GM12878 (cell line): ENCODE results near the gene FXYD4. TPM values are rescaled to one million over a fixed set of nuclear protein-coding genes. Genes with fewer than 3 reads are reported as not detected.

Experiments used
- EGR1 ChIP-seq, 2 experiments: IDR thresholded peaks; 1 replicate in 1 of 2; 2 replicates in 1 of 2; pipeline ENCODE4 v1.6.1; 2011 to 2012; ENCODE audit warnings: low read depth in 2 of 2, low read length in 2 of 2, borderline replicate concordance in 1 of 2, mild to moderate bottlenecking in 1 of 2, moderate library complexity in 1 of 2
- EZH2 ChIP-seq: IDR thresholded peaks from 2 replicates; pipeline ENCODE4 v1.6.1; 2012; ENCODE audit warnings: low read depth, mild to moderate bottlenecking, control low read depth, inconsistent platforms, low read length, borderline replicate concordance; ENCODE audit not compliant: control insufficient read depth
- GATAD2B ChIP-seq: fragments of 450-650 bp; conservative IDR thresholded peaks from 2 replicates; pipeline ENCODE4 v1.6.1; 2017; ENCODE audit warnings: low read depth, mild to moderate bottlenecking, moderate library complexity
- HCFC1 ChIP-seq: fragments of 150-350 bp; IDR thresholded peaks from 2 replicates; pipeline ENCODE4 v1.6.1; 2014; ENCODE audit warnings: low read length
- HDAC2 ChIP-seq: fragments of 200-600 bp; sonication (generic); IDR thresholded peaks from 2 replicates; pipeline ENCODE4 v1.6.1; 2017
- HDAC6 ChIP-seq: fragments of 200-600 bp; sonication (generic); IDR thresholded peaks from one replicate; pipeline ENCODE4 v1.8.0; 2017; ENCODE audit warnings: antibody characterized with exemption; ENCODE audit not compliant: unreplicated experiment
- LARP7 ChIP-seq: fragments of 450-650 bp; IDR thresholded peaks from 2 replicates; pipeline ENCODE4 v1.6.1; 2017; ENCODE audit warnings: mild to moderate bottlenecking
- MYB ChIP-seq: fragments of 150-350 bp; IDR thresholded peaks from 2 replicates; pipeline ENCODE4 v1.6.1; 2014; ENCODE audit warnings: mild to moderate bottlenecking, low read depth, low read length, borderline replicate concordance
- NR2F1 ChIP-seq: fragments of 450-650 bp; conservative IDR thresholded peaks from 2 replicates; pipeline ENCODE4 v1.6.1; 2017; ENCODE audit warnings: mild to moderate bottlenecking
- SIX5 ChIP-seq: IDR thresholded peaks from 2 replicates; pipeline ENCODE4 v1.6.1; 2011; ENCODE audit warnings: mild to moderate bottlenecking, low read depth, low read length, moderate library complexity; ENCODE audit not compliant: severe bottlenecking
- SRF ChIP-seq, 2 experiments: IDR thresholded peaks; 2 replicates each; pipeline ENCODE4 v1.6.1; 2011; ENCODE audit warnings: low read depth in 2 of 2, low read length in 2 of 2, mild to moderate bottlenecking in 1 of 2, moderate library complexity in 1 of 2
- STAT1 ChIP-seq: fragments of 450-650 bp; conservative IDR thresholded peaks from 2 replicates; pipeline ENCODE4 v1.6.1; 2014; ENCODE audit warnings: antibody characterized with exemption, mild to moderate bottlenecking
- YY1 ChIP-seq: IDR thresholded peaks from 2 replicates; pipeline ENCODE4 v1.6.1; 2011; ENCODE audit warnings: low read depth, mild to moderate bottlenecking, low read length
- polyA plus RNA-seq, 11 experiments: library from polyadenylated mRNA; depleted of rRNA in 4 of 11; unstranded in 6 of 11; stranded (reverse) in 5 of 11; fragments of >200 nt; fragmentation: Nextera tagmentation in 4 of 11; fragmentation: Illumina TruSeq in 1 of 11; extraction: Ambion mirVana in 4 of 11; extraction: Trizol in 1 of 11; gene quantifications; 1 replicate in 1 of 11; 2 replicates in 10 of 11; pipeline versions ENCODE4 v1.2.1 to v1.2.3, GENCODE V29; 2011 to 2016; ENCODE audit warnings: inconsistent platforms in 2 of 11, missing spikeins in 2 of 11, low read depth in 1 of 11
- total RNA-seq, 4 experiments: library from RNA; depleted of rRNA in 3 of 4; stranded (reverse); fragments of >200 nt in 3 of 4; fragmentation: Illumina TruSeq in 1 of 4; extraction: Trizol in 1 of 4; gene quantifications; 2 replicates each; pipeline versions ENCODE4 v1.2.1 to v1.2.3, GENCODE V29; 2013 to 2021
- TF ChIP-seq, protein P1 (sequence below): IDR thresholded peaks from 2 replicates; pipeline ENCODE4 v1.6.1; 2012; ENCODE audit warnings: mild to moderate bottlenecking, low read depth, low read length
- TF ChIP-seq, protein P2 (sequence below): IDR thresholded peaks from 2 replicates; pipeline ENCODE4 v1.6.1; 2012; ENCODE audit warnings: low read depth, low read length, improper control_type of control experiment
- TF ChIP-seq, protein P3 (sequence below): IDR thresholded peaks from 2 replicates; pipeline ENCODE4 v1.6.1; 2011; ENCODE audit warnings: borderline replicate concordance, low read depth, mild to moderate bottlenecking, moderate library complexity, mixed read lengths, low read length; ENCODE audit not compliant: insufficient read depth; ENCODE audit errors: extremely low read length
- TF ChIP-seq, protein P4 (sequence below): fragments of 450-650 bp; IDR thresholded peaks from 2 replicates; pipeline ENCODE4 v1.6.1; 2016; ENCODE audit warnings: mild to moderate bottlenecking
- TF ChIP-seq, protein P5 (sequence below): fragments of 450-650 bp; formaldehyde crosslinking; IDR thresholded peaks from 2 replicates; pipeline ENCODE4 v1.5.0; 2022; ENCODE audit warnings: mild to moderate bottlenecking, missing genetic modification characterization
- TF ChIP-seq, protein P6 (sequence below): IDR thresholded peaks from 2 replicates; pipeline ENCODE4 v1.6.1; 2011; ENCODE audit warnings: low read depth, low read length, improper control_type of control experiment, borderline replicate concordance

Gene FXYD4
- total and polyA plus RNA-seq, 10 of the 15 experiments (the other 5 are each of a cell fraction or from before 2014, with no cell fraction given) = not detected

DNA sequence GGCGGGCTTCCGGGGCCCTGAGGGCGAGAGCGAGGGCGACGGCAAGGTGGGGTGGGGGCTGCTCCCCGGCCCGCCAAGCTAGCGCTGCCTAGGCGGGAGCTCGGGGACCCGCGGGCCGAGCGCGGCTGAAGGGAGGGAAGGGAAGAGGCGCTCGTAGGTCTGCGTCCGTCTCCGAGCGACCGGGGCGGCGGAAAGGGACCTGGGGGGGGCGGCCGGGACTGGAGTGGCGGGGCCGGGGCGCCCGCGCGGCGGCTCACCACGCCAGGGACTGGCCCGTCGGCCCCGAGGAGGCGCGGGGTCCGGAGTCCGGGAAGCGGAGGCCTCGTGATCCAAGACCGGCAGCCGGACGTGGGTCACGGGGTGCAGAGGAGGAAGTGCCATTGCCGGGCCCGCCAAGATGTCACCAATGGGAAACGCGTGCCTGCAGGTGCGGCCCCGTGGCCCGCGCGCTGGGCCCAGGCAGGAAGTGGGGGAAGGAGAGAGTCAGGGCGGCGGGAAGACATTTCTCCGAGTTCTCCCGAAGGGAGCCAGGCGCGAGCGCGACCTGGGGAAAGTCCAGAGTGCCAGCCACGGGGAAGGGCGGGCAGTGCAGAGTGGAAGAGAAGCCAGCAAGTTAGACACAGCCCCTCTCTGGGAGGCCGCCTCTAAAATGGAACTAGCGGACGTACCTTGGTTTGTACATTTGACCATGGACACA lies 25.6 kb downstream of the FXYD4 start (continued):
- TF ChIP-seq, protein P1, sequence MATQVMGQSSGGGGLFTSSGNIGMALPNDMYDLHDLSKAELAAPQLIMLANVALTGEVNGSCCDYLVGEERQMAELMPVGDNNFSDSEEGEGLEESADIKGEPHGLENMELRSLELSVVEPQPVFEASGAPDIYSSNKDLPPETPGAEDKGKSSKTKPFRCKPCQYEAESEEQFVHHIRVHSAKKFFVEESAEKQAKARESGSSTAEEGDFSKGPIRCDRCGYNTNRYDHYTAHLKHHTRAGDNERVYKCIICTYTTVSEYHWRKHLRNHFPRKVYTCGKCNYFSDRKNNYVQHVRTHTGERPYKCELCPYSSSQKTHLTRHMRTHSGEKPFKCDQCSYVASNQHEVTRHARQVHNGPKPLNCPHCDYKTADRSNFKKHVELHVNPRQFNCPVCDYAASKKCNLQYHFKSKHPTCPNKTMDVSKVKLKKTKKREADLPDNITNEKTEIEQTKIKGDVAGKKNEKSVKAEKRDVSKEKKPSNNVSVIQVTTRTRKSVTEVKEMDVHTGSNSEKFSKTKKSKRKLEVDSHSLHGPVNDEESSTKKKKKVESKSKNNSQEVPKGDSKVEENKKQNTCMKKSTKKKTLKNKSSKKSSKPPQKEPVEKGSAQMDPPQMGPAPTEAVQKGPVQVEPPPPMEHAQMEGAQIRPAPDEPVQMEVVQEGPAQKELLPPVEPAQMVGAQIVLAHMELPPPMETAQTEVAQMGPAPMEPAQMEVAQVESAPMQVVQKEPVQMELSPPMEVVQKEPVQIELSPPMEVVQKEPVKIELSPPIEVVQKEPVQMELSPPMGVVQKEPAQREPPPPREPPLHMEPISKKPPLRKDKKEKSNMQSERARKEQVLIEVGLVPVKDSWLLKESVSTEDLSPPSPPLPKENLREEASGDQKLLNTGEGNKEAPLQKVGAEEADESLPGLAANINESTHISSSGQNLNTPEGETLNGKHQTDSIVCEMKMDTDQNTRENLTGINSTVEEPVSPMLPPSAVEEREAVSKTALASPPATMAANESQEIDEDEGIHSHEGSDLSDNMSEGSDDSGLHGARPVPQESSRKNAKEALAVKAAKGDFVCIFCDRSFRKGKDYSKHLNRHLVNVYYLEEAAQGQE = no peak
- TF ChIP-seq, protein P2, sequence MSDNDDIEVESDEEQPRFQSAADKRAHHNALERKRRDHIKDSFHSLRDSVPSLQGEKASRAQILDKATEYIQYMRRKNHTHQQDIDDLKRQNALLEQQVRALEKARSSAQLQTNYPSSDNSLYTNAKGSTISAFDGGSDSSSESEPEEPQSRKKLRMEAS = peak; percentile 91
- TF ChIP-seq EZH2 (no peak), NR2F1 (peak; percentile 75), STAT1 (no peak), GATAD2B (peak; percentile 96), HCFC1 (no peak), EGR1 (IDR thresholded peaks at IDR 0.05; ENCODE audit: borderline replicate concordance in 1 of 2, low read depth in 2 of 2, low read length in 2 of 2) (no peak; a peak in 1 of 3 replicates), SIX5 (no peak), MYB (no peak), HDAC2 (no peak), YY1 (peak; percentile 87), LARP7 (peak; percentile 51), HDAC6 (no peak), SRF (IDR thresholded peaks at IDR 0.05; ENCODE audit: low read depth in 2 of 2, low read length in 2 of 2) (no peak)
- TF ChIP-seq, protein P3, sequence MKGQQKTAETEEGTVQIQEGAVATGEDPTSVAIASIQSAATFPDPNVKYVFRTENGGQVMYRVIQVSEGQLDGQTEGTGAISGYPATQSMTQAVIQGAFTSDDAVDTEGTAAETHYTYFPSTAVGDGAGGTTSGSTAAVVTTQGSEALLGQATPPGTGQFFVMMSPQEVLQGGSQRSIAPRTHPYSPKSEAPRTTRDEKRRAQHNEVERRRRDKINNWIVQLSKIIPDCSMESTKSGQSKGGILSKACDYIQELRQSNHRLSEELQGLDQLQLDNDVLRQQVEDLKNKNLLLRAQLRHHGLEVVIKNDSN = peak; percentile 90
- TF ChIP-seq, protein P4, sequence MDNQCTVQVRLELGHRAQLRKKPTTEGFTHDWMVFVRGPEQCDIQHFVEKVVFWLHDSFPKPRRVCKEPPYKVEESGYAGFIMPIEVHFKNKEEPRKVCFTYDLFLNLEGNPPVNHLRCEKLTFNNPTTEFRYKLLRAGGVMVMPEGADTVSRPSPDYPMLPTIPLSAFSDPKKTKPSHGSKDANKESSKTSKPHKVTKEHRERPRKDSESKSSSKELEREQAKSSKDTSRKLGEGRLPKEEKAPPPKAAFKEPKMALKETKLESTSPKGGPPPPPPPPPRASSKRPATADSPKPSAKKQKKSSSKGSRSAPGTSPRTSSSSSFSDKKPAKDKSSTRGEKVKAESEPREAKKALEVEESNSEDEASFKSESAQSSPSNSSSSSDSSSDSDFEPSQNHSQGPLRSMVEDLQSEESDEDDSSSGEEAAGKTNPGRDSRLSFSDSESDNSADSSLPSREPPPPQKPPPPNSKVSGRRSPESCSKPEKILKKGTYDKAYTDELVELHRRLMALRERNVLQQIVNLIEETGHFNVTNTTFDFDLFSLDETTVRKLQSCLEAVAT = peak; percentile 59; the same call in 1 of the 2 replicates
- TF ChIP-seq, protein P5, sequence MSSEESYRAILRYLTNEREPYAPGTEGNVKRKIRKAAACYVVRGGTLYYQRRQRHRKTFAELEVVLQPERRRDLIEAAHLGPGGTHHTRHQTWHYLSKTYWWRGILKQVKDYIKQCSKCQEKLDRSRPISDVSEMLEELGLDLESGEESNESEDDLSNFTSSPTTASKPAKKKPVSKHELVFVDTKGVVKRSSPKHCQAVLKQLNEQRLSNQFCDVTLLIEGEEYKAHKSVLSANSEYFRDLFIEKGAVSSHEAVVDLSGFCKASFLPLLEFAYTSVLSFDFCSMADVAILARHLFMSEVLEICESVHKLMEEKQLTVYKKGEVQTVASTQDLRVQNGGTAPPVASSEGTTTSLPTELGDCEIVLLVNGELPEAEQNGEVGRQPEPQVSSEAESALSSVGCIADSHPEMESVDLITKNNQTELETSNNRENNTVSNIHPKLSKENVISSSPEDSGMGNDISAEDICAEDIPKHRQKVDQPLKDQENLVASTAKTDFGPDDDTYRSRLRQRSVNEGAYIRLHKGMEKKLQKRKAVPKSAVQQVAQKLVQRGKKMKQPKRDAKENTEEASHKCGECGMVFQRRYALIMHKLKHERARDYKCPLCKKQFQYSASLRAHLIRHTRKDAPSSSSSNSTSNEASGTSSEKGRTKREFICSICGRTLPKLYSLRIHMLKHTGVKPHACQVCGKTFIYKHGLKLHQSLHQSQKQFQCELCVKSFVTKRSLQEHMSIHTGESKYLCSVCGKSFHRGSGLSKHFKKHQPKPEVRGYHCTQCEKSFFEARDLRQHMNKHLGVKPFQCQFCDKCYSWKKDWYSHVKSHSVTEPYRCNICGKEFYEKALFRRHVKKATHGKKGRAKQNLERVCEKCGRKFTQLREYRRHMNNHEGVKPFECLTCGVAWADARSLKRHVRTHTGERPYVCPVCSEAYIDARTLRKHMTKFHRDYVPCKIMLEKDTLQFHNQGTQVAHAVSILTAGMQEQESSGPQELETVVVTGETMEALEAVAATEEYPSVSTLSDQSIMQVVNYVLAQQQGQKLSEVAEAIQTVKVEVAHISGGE (CRISPR knock-in tag) = no peak
- TF ChIP-seq, protein P6, sequence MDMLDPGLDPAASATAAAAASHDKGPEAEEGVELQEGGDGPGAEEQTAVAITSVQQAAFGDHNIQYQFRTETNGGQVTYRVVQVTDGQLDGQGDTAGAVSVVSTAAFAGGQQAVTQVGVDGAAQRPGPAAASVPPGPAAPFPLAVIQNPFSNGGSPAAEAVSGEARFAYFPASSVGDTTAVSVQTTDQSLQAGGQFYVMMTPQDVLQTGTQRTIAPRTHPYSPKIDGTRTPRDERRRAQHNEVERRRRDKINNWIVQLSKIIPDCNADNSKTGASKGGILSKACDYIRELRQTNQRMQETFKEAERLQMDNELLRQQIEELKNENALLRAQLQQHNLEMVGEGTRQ = peak; percentile 81
